ENCODE results near the gene CARD11.
"Not testable (repeated sequence)": the region's sequence is repeated elsewhere in the genome, so short reads cannot be mapped to it uniquely, and the experiment has no call there.

The CARD11 gene

GRCh38 chr7:2964208-2964607, 79.5 kb downstream of the CARD11 start:
- DNase-seq (ENCODE audit: low read depth in 2 of 2): no peak

GRCh38 chr7:2962865-2963264, 80.8 kb downstream of the CARD11 start:
- no peak for DNase-seq (ENCODE audit: low read depth in 2 of 2)

- DNase-seq (ENCODE audit: low read depth in 2 of 2): no peak
Measured at GRCh38 chr7:2959828-2960599, 83.7 kb downstream of the CARD11 start.

- DNase-seq (ENCODE audit: low read depth in 2 of 2): no peak
Measured at GRCh38 chr7:2959103-2959680, 84.5 kb downstream of the CARD11 start.

- DNase-seq (ENCODE audit: low read depth in 2 of 2): no peak
Measured at GRCh38 chr7:2958416-2959102, 85.1 kb downstream of the CARD11 start.

- DNase-seq (ENCODE audit: low read depth in 2 of 2): not testable (repeated sequence)
Measured at GRCh38 chr7:2957369-2957727, 86.3 kb downstream of the CARD11 start.

- peak in 1 of 2 donors; percentile 41 for DNase-seq (ENCODE audit: low read depth in 2 of 2)
Measured at GRCh38 chr7:2956526-2957368, 86.9 kb downstream of the CARD11 start.

- DNase-seq (ENCODE audit: low read depth in 2 of 2): no peak
Measured at GRCh38 chr7:2956076-2956475, 87.6 kb downstream of the CARD11 start.

GRCh38 chr7:2955269-2955668, 88.4 kb downstream of the CARD11 start:
- DNase-seq (ENCODE audit: low read depth in 2 of 2): no peak

- peak; percentile 37 for DNase-seq (ENCODE audit: low read depth in 2 of 2)
Measured at GRCh38 chr7:2954433-2954853, 89.2 kb downstream of the CARD11 start.

GRCh38 chr7:2953588-2954407, 89.9 kb downstream of the CARD11 start:
- no peak for DNase-seq (ENCODE audit: low read depth in 2 of 2)

- DNase-seq (ENCODE audit: low read depth in 2 of 2): no peak
Measured at GRCh38 chr7:2953099-2953498, 90.6 kb downstream of the CARD11 start.

GRCh38 chr7:2952316-2952715, 91.4 kb downstream of the CARD11 start:
- no peak for DNase-seq (ENCODE audit: low read depth in 2 of 2)

GRCh38 chr7:2950578-2950977, 93.1 kb downstream of the CARD11 start:
- DNase-seq (ENCODE audit: low read depth in 2 of 2): no peak

GRCh38 chr7:2948749-2949148, 94.9 kb downstream of the CARD11 start:
- DNase-seq (ENCODE audit: low read depth in 2 of 2): no peak

- no peak for DNase-seq (ENCODE audit: low read depth in 2 of 2)
Measured at GRCh38 chr7:2947058-2947780, 96.4 kb downstream of the CARD11 start.

- no peak for DNase-seq (ENCODE audit: low read depth in 2 of 2)
Measured at GRCh38 chr7:2945171-2945570, 98.5 kb downstream of the CARD11 start.

- DNase-seq (ENCODE audit: low read depth in 2 of 2): no peak
Measured at GRCh38 chr7:2944739-2945138, 98.9 kb downstream of the CARD11 start.

GRCh38 chr7:2943851-2944601, 99.6 kb downstream of the CARD11 start:
- no peak for DNase-seq (ENCODE audit: low read depth in 2 of 2)
